HG02970 (cell line): ENCODE data around the gene BMP8A.
"Not testable (repeated sequence)": the region's sequence is repeated elsewhere in the genome, so short reads cannot be mapped to it uniquely, and the experiment has no call there.

ENCODE experiments used
- ATAC-seq: cut with Tn5 transposase; IDR thresholded peaks from one replicate; pipeline ENCODE4 v1.9.1; 2021; ENCODE audit warnings: mild to moderate bottlenecking, moderate library complexity, moderate number of reproducible peaks; ENCODE audit not compliant: unreplicated experiment, low FRiP score

BMP8A gene

GRCh38 chr1:39481289-39481688 lies 10.1 kb upstream of the BMP8A start:
- no peak for ATAC-seq

GRCh38 chr1:39483276-39483675 lies 8.2 kb upstream of the BMP8A start:
- ATAC-seq, result no peak

- ATAC-seq, result no peak
These were observed 6.9 kb upstream of the BMP8A start for GRCh38 chr1:39484564-39484963.

- no peak for ATAC-seq
These were observed 6.2 kb upstream of the BMP8A start for GRCh38 chr1:39485046-39485803.

- no peak for ATAC-seq
These were observed 3.4 kb upstream of the BMP8A start for GRCh38 chr1:39488012-39488545.

- ATAC-seq, result no peak
These were observed 2.5 kb upstream of the BMP8A start for GRCh38 chr1:39488793-39489566.

GRCh38 chr1:39489567-39490239 lies 1.7 kb upstream of the BMP8A start:
- no peak for ATAC-seq

GRCh38 chr1:39490596-39491145 lies 765 bp upstream of the BMP8A start:
- ATAC-seq, result peak; percentile 35

- not testable (repeated sequence) for ATAC-seq
These were observed 944 bp downstream of the BMP8A start for GRCh38 chr1:39492118-39493042.

GRCh38 chr1:39493043-39493810 lies 1.8 kb downstream of the BMP8A start:
- not testable (repeated sequence) for ATAC-seq

- ATAC-seq, result no peak
These were observed 3.4 kb downstream of the BMP8A start for GRCh38 chr1:39494671-39495410.

GRCh38 chr1:39496520-39496919 lies 5.1 kb downstream of the BMP8A start:
- not testable (repeated sequence) for ATAC-seq

GRCh38 chr1:39497585-39497984 lies 6.1 kb downstream of the BMP8A start:
- no peak for ATAC-seq

GRCh38 chr1:39498096-39498710 lies 6.8 kb downstream of the BMP8A start:
- not testable (repeated sequence) for ATAC-seq

GRCh38 chr1:39498821-39499220 lies 7.4 kb downstream of the BMP8A start:
- not testable (repeated sequence) for ATAC-seq

- no peak for ATAC-seq
These were observed 8.2 kb downstream of the BMP8A start for GRCh38 chr1:39499668-39500067.

- ATAC-seq, result no peak
These were observed 9.5 kb downstream of the BMP8A start for GRCh38 chr1:39500862-39501389.
